ENCODE data around the gene MED12L.

Gene MED12L

DNA sequence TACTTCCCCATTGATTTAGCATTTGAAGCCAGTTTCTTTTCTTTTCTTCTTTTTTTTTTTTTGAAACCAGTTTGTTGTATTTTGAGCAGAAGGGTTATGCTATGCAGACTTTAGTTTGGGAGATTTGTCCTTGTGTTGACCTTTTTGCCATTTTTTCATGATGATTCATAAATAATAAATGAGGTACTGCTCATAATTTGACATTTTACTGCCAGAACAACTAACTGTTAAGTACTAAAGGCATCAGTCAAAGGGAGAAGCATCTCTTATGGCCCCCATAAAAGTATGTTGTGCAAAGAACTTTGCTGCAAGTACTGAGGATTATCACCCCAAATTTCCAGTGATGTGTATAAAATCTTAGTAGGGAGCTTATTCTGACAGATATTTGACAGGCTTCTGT, 232.8 kb downstream of the MED12L start:
- in situ Hi-C loops (cut with MboI; ENCODE audit: low pct_unique_long_range_greater_than_20kb, low sequenced_read_pairs, unreplicated experiment), result no loop called here

DNA sequence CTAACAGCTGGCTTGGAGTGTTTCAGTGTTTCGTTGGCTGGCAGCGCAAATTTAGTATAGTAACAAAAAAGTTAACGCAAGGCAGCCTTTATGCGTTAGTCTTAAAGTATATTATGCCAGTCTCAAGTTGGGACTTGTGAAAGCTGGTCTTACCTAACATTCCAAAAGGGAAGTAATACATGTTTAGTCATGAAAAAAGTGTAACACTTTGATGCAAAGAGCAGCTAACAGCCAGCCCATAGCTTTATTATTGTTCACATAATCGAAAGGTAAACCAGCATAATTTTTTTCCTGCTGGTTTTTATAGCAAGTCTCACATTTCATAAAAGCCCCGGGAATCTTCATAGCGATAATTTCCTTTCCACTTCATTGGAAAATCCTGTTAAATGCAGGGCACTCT, 233.5 kb downstream of the MED12L start:
- in situ Hi-C loops (cut with MboI; ENCODE audit: low pct_unique_long_range_greater_than_20kb, low sequenced_read_pairs, unreplicated experiment), result no loop called here
- TF ChIP-seq, protein P1, sequence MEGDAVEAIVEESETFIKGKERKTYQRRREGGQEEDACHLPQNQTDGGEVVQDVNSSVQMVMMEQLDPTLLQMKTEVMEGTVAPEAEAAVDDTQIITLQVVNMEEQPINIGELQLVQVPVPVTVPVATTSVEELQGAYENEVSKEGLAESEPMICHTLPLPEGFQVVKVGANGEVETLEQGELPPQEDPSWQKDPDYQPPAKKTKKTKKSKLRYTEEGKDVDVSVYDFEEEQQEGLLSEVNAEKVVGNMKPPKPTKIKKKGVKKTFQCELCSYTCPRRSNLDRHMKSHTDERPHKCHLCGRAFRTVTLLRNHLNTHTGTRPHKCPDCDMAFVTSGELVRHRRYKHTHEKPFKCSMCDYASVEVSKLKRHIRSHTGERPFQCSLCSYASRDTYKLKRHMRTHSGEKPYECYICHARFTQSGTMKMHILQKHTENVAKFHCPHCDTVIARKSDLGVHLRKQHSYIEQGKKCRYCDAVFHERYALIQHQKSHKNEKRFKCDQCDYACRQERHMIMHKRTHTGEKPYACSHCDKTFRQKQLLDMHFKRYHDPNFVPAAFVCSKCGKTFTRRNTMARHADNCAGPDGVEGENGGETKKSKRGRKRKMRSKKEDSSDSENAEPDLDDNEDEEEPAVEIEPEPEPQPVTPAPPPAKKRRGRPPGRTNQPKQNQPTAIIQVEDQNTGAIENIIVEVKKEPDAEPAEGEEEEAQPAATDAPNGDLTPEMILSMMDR (IDR thresholded peaks at IDR 0.05; ENCODE audit: extremely low read depth, insufficient read depth, missing control alignments), result no peak
- no peak for DNase-seq (ENCODE audit: low spot score)

More for the DNA sequence above, 232.8 kb downstream of the MED12L start:
- DNase-seq (ENCODE audit: low spot score), result no peak
- TF ChIP-seq, protein P1 (IDR thresholded peaks at IDR 0.05; ENCODE audit: extremely low read depth, insufficient read depth, missing control alignments), result no peak

DNA sequence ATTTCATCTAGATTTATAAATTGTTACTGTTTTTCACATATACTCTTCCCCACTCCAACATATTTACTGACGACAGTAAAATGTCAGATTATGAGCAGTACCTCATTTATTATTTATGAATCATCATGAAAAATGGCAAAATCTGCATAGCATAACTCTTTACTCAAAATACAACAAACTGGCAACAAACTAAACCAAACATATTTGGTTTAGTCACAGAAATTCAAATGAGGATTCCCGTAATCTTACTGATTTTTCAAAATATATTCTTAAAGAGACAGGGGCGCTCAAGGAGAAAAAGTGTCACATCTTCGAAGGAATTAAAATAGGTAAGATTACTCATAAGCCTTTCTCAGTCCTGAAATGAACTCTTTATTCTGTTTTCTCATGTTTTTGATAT, 234.2 kb downstream of the MED12L start:
- TF ChIP-seq, protein P1 (IDR thresholded peaks at IDR 0.05; ENCODE audit: extremely low read depth, insufficient read depth, missing control alignments), result no peak
- DNase-seq (ENCODE audit: low spot score), result no peak
- in situ Hi-C loops (cut with MboI; ENCODE audit: low pct_unique_long_range_greater_than_20kb, low sequenced_read_pairs, unreplicated experiment), result no loop called here

DNA sequence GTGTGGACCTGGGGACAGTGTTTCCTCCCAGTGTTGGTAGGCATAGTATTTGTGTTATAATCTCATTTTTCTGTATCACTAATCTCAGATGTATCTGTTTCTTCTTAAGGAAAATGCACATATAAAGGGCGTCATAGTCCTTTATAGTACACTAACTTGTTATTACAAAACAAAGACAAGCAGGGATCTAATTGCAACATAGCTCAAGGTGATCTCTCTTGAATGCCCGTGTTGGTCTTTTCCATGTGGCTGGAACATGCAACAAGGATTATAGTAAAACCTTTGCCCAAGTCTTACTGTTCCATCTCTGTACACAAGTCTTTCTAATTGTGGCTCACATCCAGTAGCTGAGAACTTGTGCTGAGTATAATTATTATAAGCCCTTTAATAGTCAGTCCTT, 234.7 kb downstream of the MED12L start:
- in situ Hi-C loops (cut with MboI; ENCODE audit: low pct_unique_long_range_greater_than_20kb, low sequenced_read_pairs, unreplicated experiment), result no loop called here
- TF ChIP-seq, protein P1 (IDR thresholded peaks at IDR 0.05; ENCODE audit: extremely low read depth, insufficient read depth, missing control alignments), result no peak

DNA sequence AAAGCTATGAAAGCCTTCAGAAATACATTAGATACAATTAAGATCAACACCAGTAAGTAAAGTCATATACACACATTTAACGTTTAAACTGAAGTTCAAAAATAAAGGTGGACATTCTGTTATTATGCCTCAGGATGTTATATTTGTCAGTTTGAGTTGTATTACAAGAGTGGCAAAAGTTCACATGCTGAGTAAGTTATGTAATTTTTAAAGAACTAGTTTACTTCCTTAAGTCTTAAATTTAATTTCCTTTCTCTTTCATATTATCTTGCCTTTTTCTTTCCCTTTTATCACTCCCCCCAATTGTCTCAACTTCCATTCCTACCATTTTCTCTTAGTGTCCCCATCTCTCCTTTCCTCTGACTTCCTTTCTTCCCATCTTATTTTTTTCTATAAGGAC, 236.1 kb downstream of the MED12L start:
- TF ChIP-seq, protein P1 (IDR thresholded peaks at IDR 0.05; ENCODE audit: extremely low read depth, insufficient read depth, missing control alignments), result no peak
- no peak for DNase-seq (ENCODE audit: low spot score)
- in situ Hi-C loops (cut with MboI; ENCODE audit: low pct_unique_long_range_greater_than_20kb, low sequenced_read_pairs, unreplicated experiment), result no loop called here

More for the DNA sequence above, 234.7 kb downstream of the MED12L start:
- no peak for DNase-seq (ENCODE audit: low spot score)

DNA sequence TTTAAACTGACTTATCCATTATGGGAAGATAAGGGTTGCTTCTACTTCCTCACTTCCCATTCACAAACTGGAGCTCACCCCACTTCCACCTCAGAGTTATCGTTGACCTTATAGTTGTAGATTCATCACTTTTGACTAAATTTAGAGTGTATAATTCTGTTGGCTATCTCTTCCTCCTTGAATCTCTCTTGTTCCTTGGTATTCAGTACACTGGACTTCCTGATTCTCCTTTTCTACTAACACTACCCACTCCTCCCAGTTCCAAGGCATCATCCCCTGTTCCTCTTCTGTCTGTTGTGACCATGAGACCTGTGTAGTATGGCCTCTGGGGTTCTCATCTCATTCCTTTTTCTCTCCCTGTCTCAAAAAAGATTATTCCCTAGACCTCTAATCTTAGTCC, 237.0 kb downstream of the MED12L start:
- TF ChIP-seq, protein P1 (IDR thresholded peaks at IDR 0.05; ENCODE audit: extremely low read depth, insufficient read depth, missing control alignments), result no peak
- DNase-seq (ENCODE audit: low spot score), result no peak
- in situ Hi-C loops (cut with MboI; ENCODE audit: low pct_unique_long_range_greater_than_20kb, low sequenced_read_pairs, unreplicated experiment), result no loop called here

All from GM13977 (cell line).